ENCODE measurements around the gene C16orf46.

C16orf46 gene

DNA sequence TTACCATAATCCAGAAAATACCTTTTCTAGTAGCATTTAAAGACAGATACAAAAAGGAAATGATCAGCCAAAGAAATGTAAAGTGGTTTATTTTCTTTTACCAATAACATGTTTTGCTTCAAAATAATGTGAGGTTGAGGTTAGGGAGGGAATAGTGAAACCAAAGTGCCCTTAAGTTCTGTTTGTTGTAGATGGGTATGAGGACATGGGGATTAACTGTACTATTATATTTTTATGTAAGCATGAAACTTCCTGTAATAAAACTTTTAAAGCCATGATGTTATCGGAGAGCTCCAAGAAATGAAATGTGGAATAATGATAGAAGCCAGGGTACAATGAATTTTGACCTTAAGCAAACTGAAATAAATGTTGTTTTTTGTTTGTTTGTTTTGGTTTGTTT lies 9.9 kb downstream of the C16orf46 start:
- TF ChIP-seq, protein P1, sequence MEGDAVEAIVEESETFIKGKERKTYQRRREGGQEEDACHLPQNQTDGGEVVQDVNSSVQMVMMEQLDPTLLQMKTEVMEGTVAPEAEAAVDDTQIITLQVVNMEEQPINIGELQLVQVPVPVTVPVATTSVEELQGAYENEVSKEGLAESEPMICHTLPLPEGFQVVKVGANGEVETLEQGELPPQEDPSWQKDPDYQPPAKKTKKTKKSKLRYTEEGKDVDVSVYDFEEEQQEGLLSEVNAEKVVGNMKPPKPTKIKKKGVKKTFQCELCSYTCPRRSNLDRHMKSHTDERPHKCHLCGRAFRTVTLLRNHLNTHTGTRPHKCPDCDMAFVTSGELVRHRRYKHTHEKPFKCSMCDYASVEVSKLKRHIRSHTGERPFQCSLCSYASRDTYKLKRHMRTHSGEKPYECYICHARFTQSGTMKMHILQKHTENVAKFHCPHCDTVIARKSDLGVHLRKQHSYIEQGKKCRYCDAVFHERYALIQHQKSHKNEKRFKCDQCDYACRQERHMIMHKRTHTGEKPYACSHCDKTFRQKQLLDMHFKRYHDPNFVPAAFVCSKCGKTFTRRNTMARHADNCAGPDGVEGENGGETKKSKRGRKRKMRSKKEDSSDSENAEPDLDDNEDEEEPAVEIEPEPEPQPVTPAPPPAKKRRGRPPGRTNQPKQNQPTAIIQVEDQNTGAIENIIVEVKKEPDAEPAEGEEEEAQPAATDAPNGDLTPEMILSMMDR (IDR thresholded peaks at IDR 0.05; ENCODE audit: extremely low read depth, insufficient read depth, missing control alignments): no peak
- in situ Hi-C loops (cut with MboI; ENCODE audit: low pct_unique_long_range_greater_than_20kb, low sequenced_read_pairs, unreplicated experiment): no loop called here
- DNase-seq (ENCODE audit: low spot score): no peak

GRCh38 chr16:81066681-81067080 lies 10.4 kb downstream of the C16orf46 start:
- in situ Hi-C loops (cut with MboI; ENCODE audit: low pct_unique_long_range_greater_than_20kb, low sequenced_read_pairs, unreplicated experiment): no loop called here
- no peak for DNase-seq (ENCODE audit: low spot score)
- TF ChIP-seq, protein P1 (IDR thresholded peaks at IDR 0.05; ENCODE audit: extremely low read depth, insufficient read depth, missing control alignments): no peak

- no peak for DNase-seq (ENCODE audit: low spot score)
- TF ChIP-seq, protein P1 (IDR thresholded peaks at IDR 0.05; ENCODE audit: extremely low read depth, insufficient read depth, missing control alignments): no peak
- in situ Hi-C loops (cut with MboI; ENCODE audit: low pct_unique_long_range_greater_than_20kb, low sequenced_read_pairs, unreplicated experiment): no loop called here
Observed at GRCh38 chr16:81061871-81062608, 15.0 kb downstream of the C16orf46 start.

- TF ChIP-seq, protein P1 (IDR thresholded peaks at IDR 0.05; ENCODE audit: extremely low read depth, insufficient read depth, missing control alignments): no peak
- DNase-seq (ENCODE audit: low spot score): no peak
- in situ Hi-C loops (cut with MboI; ENCODE audit: low pct_unique_long_range_greater_than_20kb, low sequenced_read_pairs, unreplicated experiment): no loop called here
Observed at GRCh38 chr16:81061307-81061640, 15.8 kb downstream of the C16orf46 start.

GRCh38 chr16:81060576-81061306 lies 16.3 kb downstream of the C16orf46 start:
- TF ChIP-seq, protein P1 (IDR thresholded peaks at IDR 0.05; ENCODE audit: extremely low read depth, insufficient read depth, missing control alignments): no peak
- no peak for DNase-seq (ENCODE audit: low spot score)
- in situ Hi-C loops (cut with MboI; ENCODE audit: low pct_unique_long_range_greater_than_20kb, low sequenced_read_pairs, unreplicated experiment): no loop called here

- in situ Hi-C loops (cut with MboI; ENCODE audit: low pct_unique_long_range_greater_than_20kb, low sequenced_read_pairs, unreplicated experiment): no loop called here
- no peak for DNase-seq (ENCODE audit: low spot score)
- TF ChIP-seq, protein P1 (IDR thresholded peaks at IDR 0.05; ENCODE audit: extremely low read depth, insufficient read depth, missing control alignments): no peak
Observed at GRCh38 chr16:81053761-81054160, 23.3 kb downstream of the C16orf46 start.
